ENCODE results near the gene ATP6AP1. TPM values are rescaled to one million over a fixed set of nuclear protein-coding genes. Genes with fewer than 3 reads are reported as not detected.

Gene ATP6AP1
- total and polyA plus RNA-seq, 9 of the 15 experiments (the other 6 are each of a cell fraction or from before 2014, with no cell fraction given), result 8.3 to 90.5 (median 52.9) TPM

- TF ChIP-seq ZNF592 (IDR thresholded peaks at IDR 0.05) (peak; percentile 92), COPS2 (conservative IDR thresholded peaks at IDR 0.05) (no peak), CC2D1A (IDR thresholded peaks at IDR 0.05) (no peak), ZBTB8A (IDR thresholded peaks at IDR 0.05; ENCODE audit: partially characterized antibody) (no peak), SRF (CRISPR knock-in tag; IDR thresholded peaks at IDR 0.05) (peak in 1 of 2 experiments; percentile 8; a peak in 1 of 4 replicates), JUN (IDR thresholded peaks at IDR 0.05; ENCODE audit: borderline replicate concordance, low read depth, low read length) (no peak; the same call in 1 of the 2 replicates), JUN (CRISPR knock-in tag; IDR thresholded peaks at IDR 0.05; ENCODE audit: borderline replicate concordance) (no peak; the same call in 1 of the 2 replicates), ZNF695 (CRISPR knock-in tag; IDR thresholded peaks at IDR 0.05) (no peak), LCOR (CRISPR knock-in tag; IDR thresholded peaks at IDR 0.05) (peak; percentile 84), RCOR1 (IDR thresholded peaks at IDR 0.05; ENCODE audit: borderline replicate concordance in 1 of 2, low read depth in 2 of 2, low read length in 2 of 2) (0 out of 4 replicates have a peak, but pooled peaks of 1 of the 2 experiments have one; percentile 41), BHLHE40 (IDR thresholded peaks at IDR 0.05; ENCODE audit: low read length) (peak; percentile 54; the same call in 1 of the 2 replicates), SRSF1 (IDR thresholded peaks at IDR 0.05; ENCODE audit: low read depth, low read length) (no peak), ZBTB17 (CRISPR knock-in tag; IDR thresholded peaks at IDR 0.05) (no peak), XRCC3 (IDR thresholded peaks at IDR 0.05) (no peak)
- TF ChIP-seq, protein P1, sequence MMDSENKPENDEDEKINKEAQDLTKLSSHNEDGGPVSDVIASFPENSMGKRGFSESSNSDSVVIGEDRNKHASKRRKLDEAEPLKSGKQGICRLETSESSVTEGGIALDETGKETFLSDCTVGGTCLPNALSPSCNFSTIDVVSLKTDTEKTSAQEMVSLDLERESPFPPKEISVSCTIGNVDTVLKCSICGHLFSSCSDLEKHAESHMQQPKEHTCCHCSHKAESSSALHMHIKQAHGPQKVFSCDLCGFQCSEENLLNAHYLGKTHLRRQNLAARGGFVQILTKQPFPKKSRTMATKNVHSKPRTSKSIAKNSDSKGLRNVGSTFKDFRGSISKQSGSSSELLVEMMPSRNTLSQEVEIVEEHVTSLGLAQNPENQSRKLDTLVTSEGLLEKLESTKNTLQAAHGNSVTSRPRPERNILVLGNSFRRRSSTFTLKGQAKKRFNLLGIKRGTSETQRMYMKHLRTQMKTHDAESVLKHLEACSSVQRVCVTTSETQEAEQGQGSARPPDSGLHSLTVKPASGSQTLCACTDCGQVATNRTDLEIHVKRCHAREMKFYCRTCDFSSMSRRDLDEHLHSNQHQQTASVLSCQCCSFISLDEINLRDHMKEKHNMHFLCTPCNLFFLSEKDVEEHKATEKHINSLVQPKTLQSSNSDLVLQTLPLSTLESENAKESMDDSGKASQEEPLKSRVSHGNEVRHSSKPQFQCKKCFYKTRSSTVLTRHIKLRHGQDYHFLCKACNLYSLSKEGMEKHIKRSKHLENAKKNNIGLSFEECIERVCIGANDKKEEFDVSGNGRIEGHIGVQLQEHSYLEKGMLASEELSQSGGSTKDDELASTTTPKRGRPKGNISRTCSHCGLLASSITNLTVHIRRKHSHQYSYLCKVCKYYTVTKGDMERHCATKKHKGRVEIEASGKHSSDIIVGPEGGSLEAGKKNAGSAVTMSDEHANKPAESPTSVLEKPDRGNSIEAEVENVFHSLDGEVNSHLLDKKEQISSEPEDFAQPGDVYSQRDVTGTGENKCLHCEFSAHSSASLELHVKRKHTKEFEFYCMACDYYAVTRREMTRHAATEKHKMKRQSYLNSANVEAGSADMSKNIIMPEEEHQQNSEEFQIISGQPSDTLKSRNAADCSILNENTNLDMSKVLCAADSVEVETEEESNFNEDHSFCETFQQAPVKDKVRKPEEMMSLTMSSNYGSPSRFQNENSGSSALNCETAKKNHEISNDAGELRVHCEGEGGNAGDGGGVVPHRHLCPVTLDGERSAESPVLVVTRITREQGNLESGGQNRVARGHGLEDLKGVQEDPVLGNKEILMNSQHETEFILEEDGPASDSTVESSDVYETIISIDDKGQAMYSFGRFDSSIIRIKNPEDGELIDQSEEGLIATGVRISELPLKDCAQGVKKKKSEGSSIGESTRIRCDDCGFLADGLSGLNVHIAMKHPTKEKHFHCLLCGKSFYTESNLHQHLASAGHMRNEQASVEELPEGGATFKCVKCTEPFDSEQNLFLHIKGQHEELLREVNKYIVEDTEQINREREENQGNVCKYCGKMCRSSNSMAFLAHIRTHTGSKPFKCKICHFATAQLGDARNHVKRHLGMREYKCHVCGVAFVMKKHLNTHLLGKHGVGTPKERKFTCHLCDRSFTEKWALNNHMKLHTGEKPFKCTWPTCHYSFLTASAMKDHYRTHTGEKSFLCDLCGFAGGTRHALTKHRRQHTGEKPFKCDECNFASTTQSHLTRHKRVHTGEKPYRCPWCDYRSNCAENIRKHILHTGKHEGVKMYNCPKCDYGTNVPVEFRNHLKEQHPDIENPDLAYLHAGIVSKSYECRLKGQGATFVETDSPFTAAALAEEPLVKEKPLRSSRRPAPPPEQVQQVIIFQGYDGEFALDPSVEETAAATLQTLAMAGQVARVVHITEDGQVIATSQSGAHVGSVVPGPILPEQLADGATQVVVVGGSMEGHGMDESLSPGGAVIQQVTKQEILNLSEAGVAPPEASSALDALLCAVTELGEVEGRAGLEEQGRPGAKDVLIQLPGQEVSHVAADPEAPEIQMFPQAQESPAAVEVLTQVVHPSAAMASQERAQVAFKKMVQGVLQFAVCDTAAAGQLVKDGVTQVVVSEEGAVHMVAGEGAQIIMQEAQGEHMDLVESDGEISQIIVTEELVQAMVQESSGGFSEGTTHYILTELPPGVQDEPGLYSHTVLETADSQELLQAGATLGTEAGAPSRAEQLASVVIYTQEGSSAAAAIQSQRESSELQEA (IDR thresholded peaks at IDR 0.05; ENCODE audit: low read depth), result no peak
Observed at GRCh38 chrX:154478728-154479622, 50.5 kb downstream of the ATP6AP1 start, which contains the start of gene LAGE3 (continued).

Data from K562 (cell line).